HT1080 (cell line): ENCODE data around the gene ISG20. TPM values are rescaled to one million over a fixed set of nuclear protein-coding genes. Genes with fewer than 3 reads are reported as not detected.

Source experiments
- DNase-seq: peaks from one replicate; pipeline ENCODE4 v3.0.0-alpha.2; 2015; ENCODE audit warnings: low read depth
- polyA plus RNA-seq, 2 experiments: library from polyadenylated mRNA; depleted of rRNA; stranded (reverse); fragments of >200 nt; gene quantifications; 2 replicates each; pipeline ENCODE4 v1.2.3, GENCODE V29; 2015
- total RNA-seq: library from RNA; depleted of rRNA; stranded (reverse); fragments of >200 nt; shearing (Covaris generic); gene quantifications from 2 replicates; pipeline ENCODE4 v1.2.3, GENCODE V29; 2014; rRNA removed

ISG20 gene
- 39.1 and 48.9 TPM in 2 replicates for total RNA-seq
- 20.9 and 27.8 TPM in 2 replicates for polyA plus RNA-seq (2015; cell fraction: cytosol; rRNA removed)
- 12.1 and 18.8 TPM in 2 replicates for polyA plus RNA-seq (2015; cell fraction: nucleus; rRNA removed)

- DNase-seq, result peak; percentile 100
Observed at GRCh38 chr15:88638626-88639372, at the start of gene ISG20. TSS of gene ISG20 (plus strand) at chr15:88639016. CDS start at chr15:88639367, 351 bp downstream.

GRCh38 chr15:88590759-88591158 lies 48.1 kb upstream of the ISG20 start:
- no peak for DNase-seq

- DNase-seq, result no peak
Observed at GRCh38 chr15:88591384-88591783, 47.4 kb upstream of the ISG20 start.

- no peak for DNase-seq
Observed at GRCh38 chr15:88603885-88604284, 34.9 kb upstream of the ISG20 start.

GRCh38 chr15:88604381-88605188 lies 34.2 kb upstream of the ISG20 start:
- no peak for DNase-seq

- no peak for DNase-seq
Observed at GRCh38 chr15:88605189-88606069, 33.4 kb upstream of the ISG20 start.

GRCh38 chr15:88606070-88606794 lies 32.6 kb upstream of the ISG20 start:
- DNase-seq, result no peak

GRCh38 chr15:88607951-88608350 lies 30.9 kb upstream of the ISG20 start:
- DNase-seq, result no peak

- no peak for DNase-seq
Observed at GRCh38 chr15:88608607-88609181, 30.1 kb upstream of the ISG20 start.

- DNase-seq, result no peak
Observed at GRCh38 chr15:88609344-88610090, 29.3 kb upstream of the ISG20 start.

GRCh38 chr15:88610701-88611231 lies 28.1 kb upstream of the ISG20 start:
- DNase-seq, result peak; percentile 73

- no peak for DNase-seq
Observed at GRCh38 chr15:88612186-88612796, 26.5 kb upstream of the ISG20 start.

GRCh38 chr15:88613074-88613944 lies 25.5 kb upstream of the ISG20 start:
- DNase-seq, result peak; percentile 44

- no peak for DNase-seq
Observed at GRCh38 chr15:88615303-88616107, 23.3 kb upstream of the ISG20 start.

GRCh38 chr15:88616240-88616639 lies 22.6 kb upstream of the ISG20 start:
- DNase-seq, result no peak

- no peak for DNase-seq
Observed at GRCh38 chr15:88617031-88617722, 21.6 kb upstream of the ISG20 start.
